Measurements from ENCODE around the gene STK31. TPM values are rescaled to one million over a fixed set of nuclear protein-coding genes. Genes with fewer than 3 reads are reported as not detected.
"Not testable (repeated sequence)": the region's sequence is repeated elsewhere in the genome, so short reads cannot be mapped to it uniquely, and the experiment has no call there.

Gene STK31
- total RNA-seq, 1 experiment from 2014 or later = 0.03 TPM

- H3K9me3 ChIP-seq = no peaks in the 10 kb centered on the region
- H3K27me3 ChIP-seq = no peaks in the 10 kb centered on the region
- no peak for DNase-seq
- H3K4me3 ChIP-seq = no peak overlapping the region
- no peaks in the 10 kb centered on the region for H3K36me3 ChIP-seq
Measured at GRCh38 chr7:23765943-23766342, 55.9 kb downstream of the STK31 start.

GRCh38 chr7:23767514-23767913, 57.5 kb downstream of the STK31 start:
- no peaks in the 10 kb centered on the region for H3K36me3 ChIP-seq
- no peaks in the 10 kb centered on the region for H3K27me3 ChIP-seq
- no peak for DNase-seq
- H3K9me3 ChIP-seq = no peaks in the 10 kb centered on the region
- H3K4me3 ChIP-seq = no peak overlapping the region

GRCh38 chr7:23768022-23768421, 58.0 kb downstream of the STK31 start:
- H3K9me3 ChIP-seq = no peaks in the 10 kb centered on the region
- H3K27me3 ChIP-seq = no peaks in the 10 kb centered on the region
- no peaks in the 10 kb centered on the region for H3K36me3 ChIP-seq
- no peak overlapping the region for H3K4me3 ChIP-seq
- DNase-seq = no peak

DNA sequence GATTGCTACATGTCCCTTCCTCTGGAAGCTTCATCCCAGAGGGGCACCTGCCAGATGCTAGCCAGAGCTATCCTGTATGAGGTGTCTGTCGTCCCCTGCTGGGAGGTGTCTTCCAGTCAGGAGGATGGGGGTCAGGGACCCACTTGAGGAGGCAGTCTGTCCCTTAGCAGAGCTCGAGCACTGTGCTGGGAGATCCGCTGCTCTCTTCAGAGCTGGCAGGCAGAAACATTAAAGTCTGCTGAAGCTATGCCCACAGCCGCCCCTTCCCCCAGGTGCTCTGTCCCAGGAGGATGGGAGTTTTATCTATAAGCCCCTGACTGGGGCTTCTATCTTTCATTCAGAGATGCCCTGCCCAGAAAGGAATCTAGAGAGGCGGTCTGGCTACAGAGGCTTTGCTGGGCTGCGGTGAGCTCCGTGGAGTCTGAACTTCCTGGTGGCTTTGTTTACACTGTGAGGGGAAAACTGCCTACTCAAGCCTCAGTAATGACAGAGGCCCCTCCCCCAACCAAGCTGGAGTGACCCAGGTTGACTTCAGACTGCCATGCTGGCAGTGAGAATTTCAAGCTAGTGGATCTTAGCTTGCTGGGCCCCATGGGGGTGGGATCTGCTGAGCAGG, 69.3 kb downstream of the STK31 start:
- DNase-seq, H3K36me3 ChIP-seq, H3K9me3 ChIP-seq, H3K27me3 ChIP-seq, H3K4me3 ChIP-seq: not testable (repeated sequence)

DNA sequence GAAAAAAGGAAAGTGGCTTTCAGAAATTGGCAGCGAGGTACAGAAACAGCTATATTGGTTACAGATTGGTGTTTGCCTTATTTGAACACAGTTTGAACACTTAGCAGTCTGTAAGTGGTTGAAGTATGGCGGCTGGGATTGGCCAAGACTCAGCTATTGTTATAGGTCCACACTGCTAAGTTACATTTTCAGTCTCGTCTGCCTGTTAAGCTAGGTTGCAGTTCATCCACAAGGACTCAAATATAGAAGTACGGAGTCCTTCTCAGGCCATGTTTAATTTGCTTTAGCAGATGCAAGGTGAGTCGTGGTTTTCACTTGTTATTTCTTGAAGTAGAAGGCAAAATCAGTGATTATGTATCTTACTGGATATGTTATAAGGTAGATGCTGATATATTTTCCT, 73.1 kb downstream of the STK31 start:
- DNase-seq = no peak

GRCh38 chr7:23787272-23787671, 77.3 kb downstream of the STK31 start:
- DNase-seq = no peak
- no peaks in the 10 kb centered on the region; the same call in 1 of the 2 replicates for H3K9me3 ChIP-seq
- H3K36me3 ChIP-seq = no peaks in the 10 kb centered on the region
- no peak overlapping the region for H3K4me3 ChIP-seq
- no peaks in the 10 kb centered on the region for H3K27me3 ChIP-seq

More for the DNA sequence above, 73.1 kb downstream of the STK31 start:
- Histone ChIP-seq H3K36me3 (no peaks in the 10 kb centered on the region), H3K27me3 (no peaks in the 10 kb centered on the region), H3K4me3 (no peak overlapping the region), H3K9me3 (no peaks in the 10 kb centered on the region; the same call in 1 of the 2 replicates)

GRCh38 chr7:23788843-23789242, 78.8 kb downstream of the STK31 start:
- Histone ChIP-seq H3K27me3 (no peaks in the 10 kb centered on the region), H3K4me3 (no peak overlapping the region), H3K36me3 (no peaks in the 10 kb centered on the region), H3K9me3 (no peaks in the 10 kb centered on the region; the same call in 1 of the 2 replicates)
- DNase-seq = no peak

DNA sequence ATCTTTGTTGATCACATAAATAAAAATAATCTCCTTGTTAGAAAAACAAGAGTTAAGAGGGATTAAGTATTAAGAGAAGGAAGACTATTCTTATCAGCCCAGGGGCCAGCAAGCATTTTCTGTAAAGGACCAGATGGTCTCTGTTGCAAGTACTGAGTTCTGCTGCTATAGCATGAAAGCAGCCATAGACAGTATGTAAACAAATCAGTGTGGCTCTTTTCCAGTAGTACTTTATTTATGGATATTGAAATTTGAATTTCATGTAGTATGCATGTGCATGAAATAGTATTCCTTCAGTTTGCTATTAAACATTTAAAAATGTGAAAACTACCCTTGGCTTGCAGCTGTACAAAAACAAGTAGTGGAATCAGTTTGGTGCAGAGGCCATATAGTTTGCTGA, 81.7 kb downstream of the STK31 start:
- Histone ChIP-seq H3K27me3 (no peaks in the 10 kb centered on the region), H3K9me3 (peaks cover 11% of the 10 kb centered on the region), H3K36me3 (no peaks in the 10 kb centered on the region), H3K4me3 (no peak overlapping the region)
- DNase-seq = no peak

DNA sequence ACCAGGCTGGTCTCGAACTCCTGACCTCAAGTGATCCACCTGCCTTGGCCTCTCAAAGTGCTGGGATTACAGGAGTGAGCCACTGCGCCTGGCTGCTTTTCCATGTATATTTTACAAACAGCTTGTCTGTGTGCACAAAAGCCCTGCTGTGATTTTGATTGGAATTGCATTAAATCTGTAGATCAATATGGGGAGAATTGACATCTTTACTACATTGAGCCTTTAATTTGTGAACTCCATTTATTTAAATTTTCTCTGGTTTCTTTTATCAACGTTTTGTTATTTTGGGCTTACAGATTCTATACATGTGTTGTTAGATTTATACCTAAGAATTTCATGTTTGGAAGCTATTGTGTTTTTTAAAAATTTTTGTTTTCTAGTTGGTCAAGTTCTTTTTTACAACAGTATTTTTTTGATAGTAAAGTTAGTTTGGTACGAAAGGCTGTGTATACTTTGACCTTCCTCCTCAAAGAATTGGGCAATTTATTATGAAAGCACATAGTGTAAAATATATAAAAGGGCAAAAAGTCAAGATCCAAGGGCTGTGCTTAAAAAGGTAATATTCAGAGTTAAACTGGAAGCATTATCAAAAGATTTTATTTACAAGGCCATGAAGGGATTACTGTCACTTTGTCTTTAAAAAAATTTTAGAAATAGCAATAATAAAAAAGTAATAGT, 92.8 kb downstream of the STK31 start:
- H3K27me3 ChIP-seq = no peaks in the 10 kb centered on the region
- H3K4me3 ChIP-seq = no peak overlapping the region
- H3K36me3 ChIP-seq = no peaks in the 10 kb centered on the region
- no peak for DNase-seq
- no peaks in the 10 kb centered on the region for H3K9me3 ChIP-seq

- no peak for DNase-seq
- Histone ChIP-seq H3K27me3 (no peaks in the 10 kb centered on the region), H3K9me3 (no peaks in the 10 kb centered on the region; the same call in 1 of the 2 replicates), H3K36me3 (no peaks in the 10 kb centered on the region), H3K4me3 (no peak overlapping the region)
Measured at GRCh38 chr7:23804707-23805106, 94.7 kb downstream of the STK31 start.

GRCh38 chr7:23808421-23808820, 98.4 kb downstream of the STK31 start:
- no peaks in the 10 kb centered on the region for H3K27me3 ChIP-seq
- no peak for DNase-seq

GRCh38 chr7:23810099-23810498, 100.1 kb downstream of the STK31 start:
- H3K9me3 ChIP-seq = peaks cover 5% of the 10 kb centered on the region; the same call in 1 of the 2 replicates

More at GRCh38 chr7:23808421-23808820, 98.4 kb downstream of the STK31 start:
- Histone ChIP-seq H3K9me3 (peaks cover 5% of the 10 kb centered on the region; the same call in 1 of the 2 replicates), H3K4me3 (no peak overlapping the region), H3K36me3 (no peaks in the 10 kb centered on the region)

GRCh38 chr7:23811540-23811939, 101.5 kb downstream of the STK31 start:
- no peak for DNase-seq
- Histone ChIP-seq H3K36me3 (no peaks in the 10 kb centered on the region), H3K4me3 (no peak overlapping the region), H3K27me3 (no peaks in the 10 kb centered on the region), H3K9me3 (peaks cover 5% of the 10 kb centered on the region; the same call in 1 of the 2 replicates)

More at GRCh38 chr7:23810099-23810498, 100.1 kb downstream of the STK31 start:
- Histone ChIP-seq H3K27me3 (no peaks in the 10 kb centered on the region), H3K4me3 (no peak overlapping the region), H3K36me3 (no peaks in the 10 kb centered on the region)
- no peak for DNase-seq

DNA sequence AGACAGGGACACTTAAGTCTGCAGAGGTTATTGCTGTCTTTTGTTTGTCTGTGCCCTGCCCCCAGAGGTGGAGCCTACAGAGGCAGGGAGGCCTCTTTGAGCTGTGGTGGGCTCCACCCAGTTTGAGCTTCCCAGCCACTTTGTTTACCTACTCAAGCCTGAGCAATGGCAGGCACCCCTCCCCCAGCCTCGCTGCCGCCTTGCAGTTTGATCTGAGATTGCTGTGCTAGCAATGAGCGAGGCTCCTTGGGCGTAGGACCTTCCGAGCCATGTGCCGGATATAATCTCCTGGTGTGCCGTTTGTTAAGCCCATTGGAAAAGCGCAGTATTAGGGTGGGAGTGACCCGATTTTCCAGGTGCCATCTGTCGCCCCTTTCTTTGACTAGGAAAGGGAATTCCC, 118.1 kb downstream of the STK31 start:
- H3K27me3 ChIP-seq, DNase-seq, H3K4me3 ChIP-seq, H3K9me3 ChIP-seq, H3K36me3 ChIP-seq: not testable (repeated sequence)

DNA sequence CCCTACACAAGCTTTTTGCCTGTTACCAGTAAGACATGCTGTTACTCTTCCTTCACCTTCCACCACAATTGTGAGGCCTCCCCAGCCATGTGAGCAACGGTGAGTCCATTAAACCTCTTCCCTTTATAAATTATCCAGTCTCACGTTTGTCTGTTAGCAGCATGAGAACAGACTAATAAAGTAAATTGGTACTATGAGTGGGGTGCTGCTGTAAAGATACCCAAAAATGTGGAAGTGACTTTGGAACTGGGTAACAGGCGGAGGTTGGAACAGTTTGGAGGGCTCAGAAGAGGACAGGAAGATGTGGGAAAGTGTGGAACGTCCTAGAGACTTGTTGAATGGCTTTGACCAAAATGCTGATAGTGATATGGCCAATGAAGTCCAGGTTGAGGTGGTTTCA, 122.7 kb downstream of the STK31 start:
- H3K27me3 ChIP-seq, H3K36me3 ChIP-seq: not testable (repeated sequence)
- H3K9me3 ChIP-seq = peaks cover 15% of the 10 kb centered on the region

DNA sequence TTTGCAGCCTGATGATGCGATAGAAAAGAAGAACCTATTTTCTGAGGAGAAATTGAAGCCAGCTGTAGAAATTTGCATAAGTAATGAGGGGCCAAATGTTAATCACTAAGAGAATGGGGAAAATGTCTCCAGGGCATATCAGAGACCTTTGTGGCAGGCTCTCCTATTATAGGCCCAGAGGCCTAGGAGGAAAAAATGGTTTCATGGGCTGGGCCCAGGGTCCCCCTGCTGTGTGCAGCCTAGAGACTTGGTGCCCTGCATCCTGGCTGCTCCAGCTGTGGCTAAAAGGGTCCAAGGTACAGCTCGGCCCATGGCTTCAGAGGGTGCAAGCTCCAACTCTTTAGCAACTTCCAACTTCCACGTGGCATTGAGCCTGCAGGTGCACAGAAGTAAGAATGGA, 123.4 kb downstream of the STK31 start:
- Histone ChIP-seq H3K4me3 (no peak overlapping the region), H3K27me3 (no peaks in the 10 kb centered on the region), H3K36me3 (no peaks in the 10 kb centered on the region), H3K9me3 (peaks cover 16% of the 10 kb centered on the region)
- no peak for DNase-seq

More for the DNA sequence above, 122.7 kb downstream of the STK31 start:
- not testable (repeated sequence) for H3K4me3 ChIP-seq, DNase-seq

- not testable (repeated sequence) for H3K27me3 ChIP-seq, H3K36me3 ChIP-seq, H3K4me3 ChIP-seq, H3K9me3 ChIP-seq, DNase-seq
Measured at GRCh38 chr7:23844837-23845236, 134.8 kb downstream of the STK31 start.

GRCh38 chr7:23852135-23852534, 142.1 kb downstream of the STK31 start:
- DNase-seq = no peak
- Histone ChIP-seq H3K9me3 (peaks cover 6% of the 10 kb centered on the region), H3K36me3 (no peaks in the 10 kb centered on the region), H3K27me3 (no peaks in the 10 kb centered on the region), H3K4me3 (no peak overlapping the region)
